ENCODE results near the gene THAP11.

THAP11 gene

DNA sequence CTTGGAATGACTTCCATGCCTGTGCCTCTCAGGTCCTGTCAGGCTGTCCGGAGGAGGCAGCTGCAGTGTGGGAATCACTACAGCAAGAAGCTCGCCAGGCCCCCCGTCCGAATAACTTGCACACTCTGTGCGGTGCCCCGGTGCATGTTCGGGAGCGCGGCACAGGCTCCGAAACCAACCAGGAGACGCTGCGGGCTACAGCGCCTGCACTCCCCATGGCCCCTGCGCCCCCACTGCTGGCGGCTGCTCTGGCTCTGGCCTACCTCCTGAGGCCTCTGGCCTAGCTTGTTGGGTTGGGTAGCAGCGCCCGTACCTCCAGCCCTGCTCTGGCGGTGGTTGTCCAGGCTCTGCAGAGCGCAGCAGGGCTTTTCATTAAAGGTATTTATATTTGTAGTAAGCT lies 43.9 kb downstream of the THAP11 start:
- no peak for DNase-seq

DNA sequence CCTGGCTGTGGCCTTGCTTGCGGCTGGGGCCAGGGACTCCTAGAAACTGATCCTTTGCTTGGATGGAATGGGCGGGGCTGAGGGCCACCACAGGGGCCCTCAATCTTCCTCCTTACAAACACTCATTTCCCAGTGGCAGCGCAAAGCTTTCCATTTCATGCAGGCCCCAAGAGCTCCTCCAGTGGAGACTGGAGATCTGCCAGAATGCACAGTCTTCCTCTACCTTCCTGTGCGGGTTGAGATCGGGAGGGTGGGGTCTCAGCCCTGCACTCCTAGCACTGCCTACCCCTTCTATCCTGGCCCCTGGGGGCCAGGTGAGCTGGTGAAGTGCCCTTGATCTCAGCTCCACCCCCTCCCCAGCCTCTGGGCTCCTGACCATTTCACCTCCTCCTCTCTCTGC lies 44.3 kb downstream of the THAP11 start:
- DNase-seq: no peak

DNA sequence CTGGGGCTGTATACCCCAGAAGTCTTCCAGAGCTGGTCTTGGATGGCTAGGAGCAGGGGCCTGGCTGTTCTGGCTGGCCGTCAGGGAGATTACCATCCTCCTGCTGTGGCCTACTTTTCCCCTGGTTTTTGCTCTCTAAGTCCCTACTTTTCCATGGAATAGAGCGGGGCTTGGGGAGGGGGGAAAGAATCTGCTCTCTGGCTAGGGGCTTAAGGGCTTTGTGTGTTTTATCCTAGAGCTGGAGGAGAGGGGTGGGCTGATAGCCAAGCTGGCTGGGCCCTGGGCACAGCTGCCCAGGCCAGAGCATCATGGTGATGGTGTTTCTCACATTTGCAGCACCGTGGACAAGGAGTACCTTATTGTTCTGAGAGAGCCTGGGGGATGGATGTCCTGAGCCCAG lies 46.2 kb downstream of the THAP11 start:
- DNase-seq: no peak

DNA sequence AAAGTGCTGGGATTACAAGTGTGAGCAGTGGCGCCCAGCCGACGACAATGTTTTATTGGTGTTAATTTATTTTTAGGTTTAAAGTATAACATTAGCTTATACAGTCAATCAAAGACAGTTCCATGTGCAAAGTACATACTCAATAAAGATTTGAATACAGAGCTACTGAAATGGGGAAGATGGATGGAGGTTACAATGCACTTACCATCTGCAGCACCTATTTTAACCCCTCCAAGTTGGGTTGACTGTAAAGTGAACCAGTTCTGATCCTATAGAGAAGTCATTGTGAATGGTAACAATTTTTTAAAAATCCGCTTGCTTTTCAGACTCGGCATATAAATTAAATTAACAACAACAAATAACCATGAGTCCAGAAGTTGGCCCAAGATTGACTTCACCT lies 50.3 kb downstream of the THAP11 start:
- no peak for DNase-seq

DNA sequence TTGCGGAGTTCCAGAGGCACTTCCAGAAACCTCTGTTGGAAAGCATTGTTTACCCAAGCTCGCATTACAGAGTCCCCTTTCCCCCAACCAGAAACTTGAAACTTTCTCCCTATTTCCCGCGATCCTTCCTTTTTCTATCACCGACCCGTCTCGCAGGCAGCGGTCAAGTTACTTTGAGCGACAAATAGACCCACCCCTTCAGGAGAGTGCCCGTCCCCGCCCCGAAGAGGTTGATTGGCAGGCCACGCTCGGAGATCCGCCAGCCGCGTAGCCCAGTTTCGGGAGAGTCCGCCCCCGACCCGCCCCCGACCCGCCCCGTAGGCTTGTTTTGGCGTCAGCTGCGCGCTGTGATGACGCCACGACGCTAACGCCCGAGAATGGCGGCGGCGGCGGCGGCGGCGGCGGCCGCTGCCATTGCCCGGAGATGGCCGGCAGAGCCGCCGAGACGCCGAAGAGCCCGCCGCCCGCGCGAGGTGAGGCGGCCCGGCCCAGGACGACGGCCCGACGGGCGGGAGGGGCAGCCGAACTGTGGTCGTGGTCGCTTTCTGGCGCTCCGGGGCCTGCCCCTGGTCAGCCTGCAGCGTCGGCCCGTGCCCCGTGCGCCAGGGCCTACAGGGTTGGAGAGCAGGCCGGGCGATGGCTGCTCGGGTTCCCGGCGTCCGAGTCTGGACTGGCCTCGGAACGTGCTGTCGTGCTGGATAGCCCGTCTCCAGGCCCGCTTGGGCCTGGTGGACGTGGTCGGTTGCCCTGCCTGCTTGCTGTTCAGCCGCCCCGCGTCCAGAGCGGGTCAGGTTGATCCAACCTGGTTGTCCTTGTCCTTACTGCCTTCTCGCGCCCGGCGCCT lies 51.0 kb downstream of the THAP11 start, which contains the start of gene PSKH1:
TSS of gene PSKH1 (plus strand) at position 356 of the 844 bp plus-strand sequence. CDS start 15,496 bp downstream, outside the sequence.
- peak; percentile 98 for DNase-seq

Data from hematopoietic multipotent progenitor cell treated with erythropoietin and hydrocortisone succinate and interleukin-3 and kit ligand, for 6 days (in vitro differentiated cells).